GM13976 (cell line): ENCODE data around the gene IGSF21.

ENCODE experiments used
- DNase-seq: peaks from one replicate; pipeline ENCODE4 v3.0.0; 2012; ENCODE audit warnings: low spot score
- CTCF ChIP-seq: IDR thresholded peaks from 2 replicates; pipeline ENCODE4 v1.5.1; 2012; ENCODE audit warnings: borderline replicate concordance, mild to moderate bottlenecking; ENCODE audit not compliant: insufficient read depth; ENCODE audit errors: extremely low read depth, missing control alignments, control extremely low read depth
- in situ Hi-C: fragments of 300-500 bp; cut with MboI; formaldehyde crosslinking; loops from one replicate; pipeline ENCODE4 v1.12.0; 2022; ENCODE audit warnings: low sequenced_read_pairs, mixed read lengths, inconsistent platforms; ENCODE audit not compliant: unreplicated experiment

Gene IGSF21

GRCh38 chr1:18093646-18094045 lies 14.0 kb upstream of the IGSF21 start:
- no peak for TF ChIP-seq CTCF
- DNase-seq, result no peak
- in situ Hi-C loops, result no loop called here

DNA sequence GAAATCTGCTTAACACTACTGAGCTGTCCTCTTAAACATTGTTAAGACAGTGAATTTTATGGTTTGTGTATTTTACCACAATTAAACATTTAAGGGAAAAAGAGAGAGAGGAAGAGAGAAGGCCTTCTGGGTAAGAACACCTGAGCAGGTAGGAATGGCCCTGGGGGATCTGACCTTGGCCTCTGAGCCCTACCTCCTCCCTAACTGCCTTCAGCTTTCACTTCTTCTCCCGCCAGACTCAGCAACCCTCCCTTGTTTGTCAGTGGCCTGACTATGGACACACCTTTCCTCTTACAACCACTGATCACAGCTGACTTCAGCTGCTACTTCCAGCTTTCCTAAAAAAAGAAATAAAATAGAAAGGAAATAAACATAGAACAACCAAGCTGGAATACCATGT lies 13.5 kb upstream of the IGSF21 start:
- DNase-seq, result no peak
- TF ChIP-seq CTCF, result no peak
- in situ Hi-C loops, result no loop called here

DNA sequence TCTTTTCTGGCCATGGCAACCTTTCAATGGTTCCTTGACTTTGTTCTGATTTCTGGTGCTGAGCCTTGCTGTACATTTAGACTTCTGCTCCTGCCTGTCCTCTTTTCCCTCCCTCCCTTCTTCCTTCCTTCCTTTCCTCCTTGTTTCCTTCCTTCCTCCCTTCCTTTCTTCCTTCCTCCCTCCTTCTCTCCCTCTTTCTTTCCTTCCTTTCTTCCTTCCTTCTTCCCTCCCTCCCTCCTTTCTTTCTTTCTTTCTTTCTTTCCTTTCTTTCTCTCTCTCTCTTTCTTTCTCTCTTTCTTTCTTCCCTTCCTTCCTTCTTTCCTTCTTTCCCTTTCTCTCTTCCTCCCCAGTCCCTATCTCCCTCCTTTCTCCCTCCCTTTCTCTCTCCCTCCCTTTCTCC lies 10.4 kb upstream of the IGSF21 start:
- no peak for TF ChIP-seq CTCF
- in situ Hi-C loops, result no loop called here
- DNase-seq, result no peak

DNA sequence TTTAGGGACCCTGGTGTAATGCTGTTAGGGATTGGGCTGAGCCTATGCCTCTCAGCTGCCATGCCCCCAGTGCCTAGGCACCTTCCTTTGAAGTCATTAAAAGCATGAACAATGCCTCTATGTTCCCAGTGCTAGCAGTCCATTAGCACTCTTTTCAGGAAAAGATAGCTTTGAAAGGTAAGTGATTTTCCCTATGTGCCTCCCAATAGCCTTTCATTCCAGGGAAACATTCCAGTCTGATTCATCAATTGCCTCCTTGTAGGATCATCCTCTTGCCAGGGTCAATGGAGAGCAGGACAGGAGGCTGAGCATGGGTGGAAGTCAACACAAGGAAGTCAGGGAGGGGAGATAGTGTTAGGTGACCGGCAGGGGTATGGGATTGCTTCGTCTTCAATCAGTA lies 8.6 kb upstream of the IGSF21 start:
- TF ChIP-seq CTCF, result no peak
- DNase-seq, result no peak
- in situ Hi-C loops, result no loop called here

GRCh38 chr1:18100060-18100459 lies 7.5 kb upstream of the IGSF21 start:
- in situ Hi-C loops, result no loop called here
- TF ChIP-seq CTCF, result no peak
- DNase-seq, result no peak

- DNase-seq, result peak; percentile 68
- peak; percentile 64 for TF ChIP-seq CTCF
- in situ Hi-C loops, result no loop called here
These were observed 7.0 kb upstream of the IGSF21 start for GRCh38 chr1:18100491-18101063.

DNA sequence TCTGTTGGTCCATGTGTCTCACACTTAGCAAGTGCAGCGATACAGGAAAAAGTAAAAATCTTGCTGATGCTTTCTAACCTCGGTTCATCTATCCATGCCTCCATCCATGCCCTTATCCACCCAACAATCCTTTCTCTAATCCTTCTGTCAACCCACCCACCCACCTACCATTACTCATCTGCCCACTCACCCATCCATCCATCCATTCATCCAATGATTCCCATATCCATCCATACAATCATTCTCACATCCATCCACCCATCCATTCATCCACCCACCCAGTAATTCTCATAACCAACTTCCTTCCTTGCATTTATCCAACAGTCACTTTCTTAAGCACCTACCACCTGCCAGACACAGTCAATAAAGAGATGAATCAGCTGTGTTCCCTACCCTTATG lies 6.1 kb upstream of the IGSF21 start:
- in situ Hi-C loops, result no loop called here
- no peak for TF ChIP-seq CTCF
- DNase-seq, result no peak
